GM19455 (cell line): ENCODE measurements around the gene CTNNA2.

Experiments used
- ATAC-seq: cut with Tn5 transposase; IDR thresholded peaks from one replicate; pipeline ENCODE4 v1.9.1; 2021; ENCODE audit not compliant: unreplicated experiment

CTNNA2 gene

GRCh38 chr2:79915455-79915854 is 402.6 kb downstream of the CTNNA2 start:
- no peak for ATAC-seq

GRCh38 chr2:79916285-79916684 is 403.4 kb downstream of the CTNNA2 start:
- ATAC-seq = no peak

GRCh38 chr2:79920512-79921076 is 407.7 kb downstream of the CTNNA2 start:
- ATAC-seq = no peak

- no peak for ATAC-seq
Measured at GRCh38 chr2:79929624-79930023, 416.8 kb downstream of the CTNNA2 start.

- no peak for ATAC-seq
Measured at GRCh38 chr2:79935046-79935732, 422.3 kb downstream of the CTNNA2 start.

GRCh38 chr2:79935771-79936657 is 423.2 kb downstream of the CTNNA2 start:
- ATAC-seq = peak; percentile 52

- no peak for ATAC-seq
Measured at GRCh38 chr2:79936715-79937114, 423.9 kb downstream of the CTNNA2 start.

GRCh38 chr2:79938648-79939047 is 425.8 kb downstream of the CTNNA2 start:
- ATAC-seq = no peak

GRCh38 chr2:79940364-79940763 is 427.5 kb downstream of the CTNNA2 start:
- ATAC-seq = no peak

- no peak for ATAC-seq
Measured at GRCh38 chr2:79941179-79941578, 428.3 kb downstream of the CTNNA2 start.

- ATAC-seq = no peak
Measured at GRCh38 chr2:79944205-79944604, 431.4 kb downstream of the CTNNA2 start.

GRCh38 chr2:79945653-79946445 is 433.0 kb downstream of the CTNNA2 start:
- no peak for ATAC-seq

- ATAC-seq = no peak
Measured at GRCh38 chr2:79947751-79948150, 434.9 kb downstream of the CTNNA2 start.

GRCh38 chr2:79950526-79950925 is 437.7 kb downstream of the CTNNA2 start:
- no peak for ATAC-seq

GRCh38 chr2:79952616-79953015 is 439.8 kb downstream of the CTNNA2 start:
- ATAC-seq = no peak

- no peak for ATAC-seq
Measured at GRCh38 chr2:79960035-79960434, 447.2 kb downstream of the CTNNA2 start.

GRCh38 chr2:79960519-79960918 is 447.7 kb downstream of the CTNNA2 start:
- no peak for ATAC-seq

- no peak for ATAC-seq
Measured at GRCh38 chr2:79964966-79965365, 452.1 kb downstream of the CTNNA2 start.

- ATAC-seq = no peak
Measured at GRCh38 chr2:79966369-79966768, 453.5 kb downstream of the CTNNA2 start.

- ATAC-seq = no peak
Measured at GRCh38 chr2:79966882-79967281, 454.0 kb downstream of the CTNNA2 start.

- no peak for ATAC-seq
Measured at GRCh38 chr2:79971807-79972206, 459.0 kb downstream of the CTNNA2 start.
